Lung (tissue), 12 donors: ENCODE measurements around the gene CCNI. TPM values are rescaled to one million over a fixed set of nuclear protein-coding genes. Genes with fewer than 3 reads are reported as not detected.
A peak's percentile ranks its signal among the peaks of the same experiment; 100 is the strongest.

ENCODE experiments used
- ATAC-seq: fragments of 200-7000 bp; cut with Tn5 transposase; one replicate; pipeline ENCODE4 v1.9.1; 2020; ENCODE audit warnings: moderate number of reproducible peaks; ENCODE audit not compliant: insufficient read depth, low FRiP score
- DNase-seq, 3 donors: peaks; one replicate each; pipeline ENCODE4 v3.0.0-alpha.2; 2013 to 2017
- H3K27ac ChIP-seq, 2 donors: one replicate each; pipeline ENCODE4 v1.5.1; 2013; ENCODE audit warnings: mild to moderate bottlenecking in 2 of 2, moderate library complexity in 2 of 2, control low read depth in 1 of 2, inconsistent platforms in 1 of 2, low read depth in 1 of 2, low read length in 1 of 2
- H3K27me3 ChIP-seq, 3 donors: one replicate each; pipeline ENCODE4 v1.5.1; 2013; ENCODE audit warnings: low read length in 2 of 3; ENCODE audit not compliant: control insufficient read depth in 3 of 3, insufficient read depth in 3 of 3
- H3K36me3 ChIP-seq, 4 donors: one replicate each; pipeline ENCODE4 v1.5.1; 2013; ENCODE audit warnings: low read length in 4 of 4, mild to moderate bottlenecking in 1 of 4, moderate library complexity in 1 of 4; ENCODE audit not compliant: control insufficient read depth in 4 of 4, insufficient read depth in 4 of 4
- H3K4me1 ChIP-seq, 5 donors: one replicate each; pipeline ENCODE4 v1.5.1; 2013; ENCODE audit warnings: low read length in 5 of 5, mild to moderate bottlenecking in 2 of 5, moderate library complexity in 1 of 5; ENCODE audit not compliant: control insufficient read depth in 5 of 5, insufficient read depth in 5 of 5
- H3K4me3 ChIP-seq: one replicate; pipeline ENCODE4 v1.5.1; 2013; ENCODE audit warnings: mild to moderate bottlenecking, control low read depth, moderate library complexity
- H3K9ac ChIP-seq, 2 donors: one replicate each; pipeline ENCODE4 v1.5.1; 2013; ENCODE audit warnings: low read length in 2 of 2, control low read depth in 1 of 2; ENCODE audit not compliant: insufficient read depth in 1 of 2
- H3K9me3 ChIP-seq, 4 donors: one replicate each; pipeline ENCODE4 v1.5.1; 2013; ENCODE audit warnings: low read length in 3 of 4, mild to moderate bottlenecking in 1 of 4, moderate library complexity in 1 of 4; ENCODE audit not compliant: control insufficient read depth in 4 of 4, insufficient read depth in 3 of 4
- WGBS, 2 donors: extraction: QIAGEN DNeasy Blood & Tissue Kit; methylation state at CpG; one replicate each; pipeline ENCODE4 v1.1.7; 2013; 5-methylcytosine and 5-hydroxymethylcytosine counted together
- polyA plus RNA-seq, 2 donors: library from polyadenylated mRNA; stranded (reverse); fragments of 200-250 nt; gene quantifications; one replicate each; pipeline ENCODE4 v1.2.1, GENCODE V29; 2013
- total RNA-seq, 2 donors: library from RNA; depleted of rRNA in 1 of 2; stranded (reverse); fragments of >200 nt in 1 of 2; gene quantifications; one replicate each; pipeline ENCODE4 v1.2.1, GENCODE V29; 2014 to 2021
- TF ChIP-seq, protein P1 (sequence below): IDR thresholded peaks from 2 replicates; pipeline ENCODE4 v1.5.1; 2012; ENCODE audit warnings: mild to moderate bottlenecking; ENCODE audit errors: control extremely low read depth, extremely low read depth
- donor health status: control.
- donor health status: control.
- donor health status: Bipolar disorder and iron deficiency.
- donor health status: healthy.
- donor health status: DM: yes; HTN: yes; CAD: no.

Gene CCNI
- total and polyA plus RNA-seq, 4 donors, result 62.8 to 313 (median 150) TPM

- TF ChIP-seq, protein P1, sequence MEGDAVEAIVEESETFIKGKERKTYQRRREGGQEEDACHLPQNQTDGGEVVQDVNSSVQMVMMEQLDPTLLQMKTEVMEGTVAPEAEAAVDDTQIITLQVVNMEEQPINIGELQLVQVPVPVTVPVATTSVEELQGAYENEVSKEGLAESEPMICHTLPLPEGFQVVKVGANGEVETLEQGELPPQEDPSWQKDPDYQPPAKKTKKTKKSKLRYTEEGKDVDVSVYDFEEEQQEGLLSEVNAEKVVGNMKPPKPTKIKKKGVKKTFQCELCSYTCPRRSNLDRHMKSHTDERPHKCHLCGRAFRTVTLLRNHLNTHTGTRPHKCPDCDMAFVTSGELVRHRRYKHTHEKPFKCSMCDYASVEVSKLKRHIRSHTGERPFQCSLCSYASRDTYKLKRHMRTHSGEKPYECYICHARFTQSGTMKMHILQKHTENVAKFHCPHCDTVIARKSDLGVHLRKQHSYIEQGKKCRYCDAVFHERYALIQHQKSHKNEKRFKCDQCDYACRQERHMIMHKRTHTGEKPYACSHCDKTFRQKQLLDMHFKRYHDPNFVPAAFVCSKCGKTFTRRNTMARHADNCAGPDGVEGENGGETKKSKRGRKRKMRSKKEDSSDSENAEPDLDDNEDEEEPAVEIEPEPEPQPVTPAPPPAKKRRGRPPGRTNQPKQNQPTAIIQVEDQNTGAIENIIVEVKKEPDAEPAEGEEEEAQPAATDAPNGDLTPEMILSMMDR, result no peak
- H3K4me3 ChIP-seq, result no peak overlapping the region
- peaks cover 7 to 44% (median 13%) of the 10 kb centered on the region in 4 donors for H3K36me3 ChIP-seq
- DNase-seq (peak in 2 of 3 donors; percentile 56 to 58), ATAC-seq (no peak)
- whole genome bisulfite sequencing, 2 donors, result 90 to 91% methylated on average over 4 of the region's 4 CpGs
- H3K9me3 ChIP-seq, result no peaks in the 10 kb centered on the region
- no peak overlapping the region for H3K27ac ChIP-seq
- H3K27me3 ChIP-seq, result no peaks in the 10 kb centered on the region
- no peak overlapping the region for H3K9ac ChIP-seq
- H3K4me1 ChIP-seq, result peaks cover 0 to 10% (median 1%) of the 10 kb centered on the region in 5 donors
These were observed 30.3 kb downstream of the CCNI start for GRCh38 chr4:77045490-77045889.

- TF ChIP-seq, protein P1, result peak; percentile 43
- 60 to 71% methylated on average over 4 of the region's 4 CpGs for WGBS, 2 donors
- peak overlapping the region in 1 of 2 donors; percentile 17 for H3K9ac ChIP-seq
- peaks cover 0 to 10% (median 1%) of the 10 kb centered on the region in 5 donors for H3K4me1 ChIP-seq
- H3K4me3 ChIP-seq, result no peak overlapping the region
- DNase-seq (peak in 2 of 3 donors; percentile 74 to 75), ATAC-seq (no peak)
- no peaks in the 10 kb centered on the region for H3K27me3 ChIP-seq
- no peak overlapping the region for H3K27ac ChIP-seq
- peaks cover 3 to 40% (median 11%) of the 10 kb centered on the region in 4 donors for H3K36me3 ChIP-seq
- H3K9me3 ChIP-seq, result no peaks in the 10 kb centered on the region
These were observed 31.2 kb downstream of the CCNI start for GRCh38 chr4:77044461-77045150.

DNA sequence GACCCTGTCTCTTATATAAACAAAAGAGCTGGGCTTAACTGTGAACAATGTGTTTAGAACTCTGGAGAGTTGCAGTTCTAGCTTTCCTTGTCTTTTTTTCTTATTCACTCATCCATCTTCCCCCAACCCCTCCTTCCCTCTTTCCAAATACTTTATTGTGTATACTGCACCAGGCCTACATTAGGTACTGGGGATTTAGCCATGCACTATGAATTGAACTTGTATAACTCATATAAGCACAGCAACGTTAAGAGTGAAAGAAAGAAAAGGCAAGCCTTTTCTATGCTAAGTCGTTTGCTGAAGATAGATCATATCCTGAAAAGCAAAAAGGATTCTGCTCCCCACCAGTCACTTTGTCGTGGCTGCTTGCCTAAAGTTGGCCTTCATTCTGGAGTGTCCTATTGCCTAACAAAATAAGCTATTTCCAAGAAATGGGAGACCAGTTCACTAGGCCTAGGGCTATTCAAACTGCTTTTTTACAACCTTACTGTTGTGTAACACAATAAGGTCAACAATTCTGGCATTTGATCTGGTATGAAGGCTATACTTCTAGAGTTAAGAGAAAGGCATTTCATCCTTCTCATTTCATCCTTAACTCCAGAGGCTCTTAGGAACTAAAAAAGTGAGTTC is 32.2 kb downstream of the CCNI start:
- TF ChIP-seq, protein P1, result no peak
- H3K27me3 ChIP-seq, result no peaks in the 10 kb centered on the region
- H3K9ac ChIP-seq, result peak overlapping the region in 1 of 2 donors; percentile 17
- H3K4me3 ChIP-seq, result no peak overlapping the region
- peaks cover 3 to 43% (median 9%) of the 10 kb centered on the region in 4 donors for H3K36me3 ChIP-seq
- 64 to 78% methylated on average over 3 of the region's 3 CpGs for WGBS, 2 donors
- DNase-seq (peak in 1 of 3 donors; percentile 28), ATAC-seq (no peak)
- H3K27ac ChIP-seq, result no peak overlapping the region
- peaks cover 0 to 10% (median 1%) of the 10 kb centered on the region in 5 donors for H3K4me1 ChIP-seq
- H3K9me3 ChIP-seq, result no peaks in the 10 kb centered on the region
